NCI-H345 (cell line): ENCODE measurements around the gene OVOL2.

Experiments
- DNase-seq: peaks from one replicate; lab custom pipeline; 2025; lab: John Stamatoyannopoulos, UW

Gene OVOL2

GRCh38 chr20:17985388-17986018 is 72.2 kb downstream of the OVOL2 start:
- no peak for DNase-seq

GRCh38 chr20:17976305-17976704 is 81.4 kb downstream of the OVOL2 start:
- DNase-seq, result no peak
